CD4-positive, alpha-beta T cell treated with Interleukin-1 beta for 1 hour (primary cell): ENCODE results near the gene INHA.

Source experiments
- DNase-seq, 2 donors: peaks; one replicate each; pipeline ENCODE4 v3.0.0-alpha.2; 2020 to 2022

INHA gene

GRCh38 chr2:219572237-219573001 lies at the start of gene INHA:
Gene INHA, plus strand, starts transcription at chr2:219572310. Its CDS starts 65 bp downstream, at chr2:219572375.
- no peak for DNase-seq

GRCh38 chr2:219523031-219523671 lies 49.0 kb upstream of the INHA start:
- no peak for DNase-seq

- no peak for DNase-seq
Observed at GRCh38 chr2:219524817-219525216, 47.3 kb upstream of the INHA start.

GRCh38 chr2:219525533-219526232 lies 46.4 kb upstream of the INHA start:
- DNase-seq, result no peak

- DNase-seq, result no peak
Observed at GRCh38 chr2:219526320-219527075, 45.6 kb upstream of the INHA start.

GRCh38 chr2:219527076-219527394 lies 45.1 kb upstream of the INHA start:
- DNase-seq, result no peak

- DNase-seq, result no peak
Observed at GRCh38 chr2:219527472-219527871, 44.6 kb upstream of the INHA start.

GRCh38 chr2:219530048-219530963 lies 41.8 kb upstream of the INHA start:
- peak; percentile 83 to 84 for DNase-seq

- no peak for DNase-seq
Observed at GRCh38 chr2:219531639-219532377, 40.3 kb upstream of the INHA start.

GRCh38 chr2:219532378-219532649 lies 39.8 kb upstream of the INHA start:
- DNase-seq, result no peak

- no peak for DNase-seq
Observed at GRCh38 chr2:219533930-219534661, 38.0 kb upstream of the INHA start.

GRCh38 chr2:219536425-219536824 lies 35.7 kb upstream of the INHA start:
- DNase-seq, result no peak

- no peak for DNase-seq
Observed at GRCh38 chr2:219536967-219537366, 35.1 kb upstream of the INHA start.

- no peak for DNase-seq
Observed at GRCh38 chr2:219537657-219538488, 34.2 kb upstream of the INHA start.

- no peak for DNase-seq
Observed at GRCh38 chr2:219538504-219538951, 33.6 kb upstream of the INHA start.

GRCh38 chr2:219538956-219539788 lies 32.9 kb upstream of the INHA start:
- no peak for DNase-seq

- DNase-seq, result no peak
Observed at GRCh38 chr2:219539926-219540678, 32.0 kb upstream of the INHA start.
